ENCODE data around the gene NFE2L2. TPM values are rescaled to one million over a fixed set of nuclear protein-coding genes. Genes with fewer than 3 reads are reported as not detected.

The NFE2L2 gene
- total RNA-seq, 1 experiment from 2014 or later: 104 TPM

- no peaks in the 10 kb centered on the region for H3K36me3 ChIP-seq (ENCODE audit: control insufficient read depth, insufficient read depth, low read length)
- H3K4me3 ChIP-seq (ENCODE audit: low read depth in 2 of 2, low read length in 2 of 2): no peak overlapping the region
- POLR2A ChIA-PET: interaction anchor here (1.0 kb wide), 1 partner anchor 15 kb away, joined by 3 read pairs; no protein-coding TSS in a partner anchor
- DNase-seq (ENCODE audit: low read depth, low spot score) (no peak), ATAC-seq (no peak)
- no peak overlapping the region for H3K27ac ChIP-seq (ENCODE audit: low read length)
- no peaks in the 10 kb centered on the region for H3K9me3 ChIP-seq (ENCODE audit: control insufficient read depth, insufficient read depth, low read depth, low read length)
- intact Hi-C loops (cut with micrococcal nuclease; ENCODE audit: unreplicated experiment) (no loop called here), in situ Hi-C loops (cut with HindIII; ENCODE audit: low pct_unique_long_range_greater_than_20kb, low sequenced_read_pairs) (no loop called here)
- H3K4me1 ChIP-seq (ENCODE audit: control insufficient read depth, insufficient read depth, low read length): no peaks in the 10 kb centered on the region
- CTCF ChIA-PET: no interaction called here
- no peaks in the 10 kb centered on the region for H3K27me3 ChIP-seq (ENCODE audit: control insufficient read depth, insufficient read depth, low read length)
- TF ChIP-seq CTCF (IDR thresholded peaks at IDR 0.05) (no peak), TCF7L2 (IDR thresholded peaks at IDR 0.05; ENCODE audit: low read depth, low read length) (no peak), POLR2AphosphoS5 (IDR thresholded peaks at IDR 0.05; ENCODE audit: low read depth, low read length) (no peak), SIN3A (IDR thresholded peaks at IDR 0.05; ENCODE audit: borderline replicate concordance, insufficient read depth, low read depth, low read length) (no peak), REST (IDR thresholded peaks at IDR 0.05; ENCODE audit: insufficient read depth in 1 of 2, low read depth in 2 of 2, low read length in 1 of 2) (no peak)
- no TSS peak for BruUV-seq (replicated peaks)
Observed at GRCh38 chr2:177302552-177302951, 38.0 kb upstream of the NFE2L2 start.

- Histone ChIP-seq H3K4me1 (ENCODE audit: control insufficient read depth, insufficient read depth, low read length) (peaks cover 8% of the 10 kb centered on the region; the same call in 1 of the 2 replicates), H3K36me3 (ENCODE audit: control insufficient read depth, insufficient read depth, low read length) (no peaks in the 10 kb centered on the region), H3K4me3 (ENCODE audit: low read depth in 2 of 2, low read length in 2 of 2) (no peak overlapping the region), H3K27ac (ENCODE audit: low read length) (no peak overlapping the region), H3K9me3 (ENCODE audit: control insufficient read depth, insufficient read depth, low read depth, low read length) (no peaks in the 10 kb centered on the region), H3K27me3 (ENCODE audit: control insufficient read depth, insufficient read depth, low read length) (no peaks in the 10 kb centered on the region)
- CTCF ChIA-PET: no interaction called here
- BruUV-seq (replicated peaks): no TSS peak
- intact Hi-C loops (cut with micrococcal nuclease; ENCODE audit: unreplicated experiment) (no loop called here), in situ Hi-C loops (cut with HindIII; ENCODE audit: low pct_unique_long_range_greater_than_20kb, low sequenced_read_pairs) (no loop called here)
- ATAC-seq (no peak), DNase-seq (ENCODE audit: low read depth, low spot score) (no peak)
- no peak for TF ChIP-seq SIN3A (IDR thresholded peaks at IDR 0.05; ENCODE audit: borderline replicate concordance, insufficient read depth, low read depth, low read length)
- TF ChIP-seq POLR2AphosphoS5 (IDR thresholded peaks at IDR 0.05; ENCODE audit: low read depth, low read length): no peak
- POLR2A ChIA-PET: no interaction called here
Observed at GRCh38 chr2:177298191-177298590, 33.7 kb upstream of the NFE2L2 start.

- H3K27me3 ChIP-seq (ENCODE audit: control insufficient read depth, insufficient read depth, low read length): no peaks in the 10 kb centered on the region
- in situ Hi-C loops (cut with HindIII; ENCODE audit: low pct_unique_long_range_greater_than_20kb, low sequenced_read_pairs) (no loop called here), intact Hi-C loops (cut with micrococcal nuclease; ENCODE audit: unreplicated experiment) (no loop called here)
- no peak overlapping the region for H3K4me3 ChIP-seq (ENCODE audit: low read depth in 2 of 2, low read length in 2 of 2)
- DNase-seq (ENCODE audit: low read depth, low spot score) (no peak), ATAC-seq (peak; percentile 68)
- POLR2A ChIA-PET: interaction anchor here (0.6 to 0.9 kb wide), 4 partner anchors 31 to 322 kb away, joined by 3 to 6 read pairs (median 4); partner anchors contain the start of gene NFE2L2
- BruUV-seq (replicated peaks): no TSS peak
- no peaks in the 10 kb centered on the region for H3K9me3 ChIP-seq (ENCODE audit: control insufficient read depth, insufficient read depth, low read depth, low read length)
- no peaks in the 10 kb centered on the region for H3K36me3 ChIP-seq (ENCODE audit: control insufficient read depth, insufficient read depth, low read length)
- peak overlapping the region; percentile 70; the same call in 1 of the 2 replicates for H3K27ac ChIP-seq (ENCODE audit: low read length)
- peaks cover 8% of the 10 kb centered on the region; the same call in 1 of the 2 replicates for H3K4me1 ChIP-seq (ENCODE audit: control insufficient read depth, insufficient read depth, low read length)
- no peak for TF ChIP-seq POLR2AphosphoS5 (IDR thresholded peaks at IDR 0.05; ENCODE audit: low read depth, low read length)
- TF ChIP-seq CTCF (IDR thresholded peaks at IDR 0.05): peak; percentile 57; the same call in 1 of the 2 replicates
- no peak for TF ChIP-seq REST (IDR thresholded peaks at IDR 0.05; ENCODE audit: insufficient read depth in 1 of 2, low read depth in 2 of 2, low read length in 1 of 2)
- no peak for TF ChIP-seq TCF7L2 (IDR thresholded peaks at IDR 0.05; ENCODE audit: low read depth, low read length)
- TF ChIP-seq SIN3A (IDR thresholded peaks at IDR 0.05; ENCODE audit: borderline replicate concordance, insufficient read depth, low read depth, low read length): no peak
- CTCF ChIA-PET: interaction anchor here (1.0 to 1.6 kb wide), 2 partner anchors 23 to 131 kb away, joined by 3 to 4 read pairs; no protein-coding TSS in a partner anchor
Observed at GRCh38 chr2:177296040-177296439, 31.5 kb upstream of the NFE2L2 start.

Measured in Panc1 (cell line).